A549 (cell line): ENCODE results near the gene ASIC2. TPM values are rescaled to one million over a fixed set of nuclear protein-coding genes. Genes with fewer than 3 reads are reported as not detected.
A peak's percentile ranks its signal among the peaks of the same experiment; 100 is the strongest.

Source experiments
- ATAC-seq, 2 experiments: fragments of 200-7000 bp in 1 of 2; fragments of >200 bp in 1 of 2; cut with Nextera tagmentation in 1 of 2; cut with Tn5 transposase in 1 of 2; 3 replicates each; pipeline versions ENCODE4 v1.8.0 to v1.9.1; 2018 to 2020; ENCODE audit warnings: mild to moderate bottlenecking in 1 of 2, moderate library complexity in 1 of 2
- CTCF ChIA-PET: fragments of 300-600 bp; sonication (Branson Sonifier 250); formaldehyde crosslinking; extraction: SDS; loops from one replicate; lab custom pipeline; 2021; ENCODE audit warnings: antibody characterized with exemption, inconsistent platforms; lab: Yijun Ruan, JAX
- POLR2A ChIA-PET: fragments of 350-600 bp; formaldehyde crosslinking; extraction: SDS; loops from one replicate; lab custom pipeline; 2021; ENCODE audit warnings: antibody characterized with exemption, inconsistent platforms; lab: Yijun Ruan, JAX
- DNase-seq, 2 experiments: peaks; one replicate each; pipeline versions ENCODE4 v3.0.0 to v3.0.0-alpha.2; 2011 to 2016; ENCODE audit warnings: low read depth in 1 of 2, low spot score in 1 of 2
- FAIRE-seq: peaks from 2 replicates; lab custom pipeline; 2011; peaks lifted over from hg19 to GRCh38; lab: Jason Lieb, UNC
- H3K27ac ChIP-seq, 2 experiments: fragments of >200 bp; sonication (Bioruptor Twin); formaldehyde crosslinking; 3 replicates each; pipeline ENCODE4 v1.5.1; 2016 to 2017
- H3K4me1 ChIP-seq: fragments of >200 bp; sonication (Bioruptor Twin); formaldehyde crosslinking; 3 replicates; pipeline ENCODE4 v1.6.1; 2016
- H3K4me2 ChIP-seq: fragments of >200 bp; sonication (Bioruptor Twin); formaldehyde crosslinking; 3 replicates; pipeline ENCODE4 v1.6.1; 2016
- H3K4me3 ChIP-seq: fragments of >200 bp; sonication (Bioruptor Twin); formaldehyde crosslinking; 3 replicates; pipeline ENCODE4 v1.5.1; 2016
- H3K9me3 ChIP-seq: fragments of >200 bp; sonication (Bioruptor Twin); formaldehyde crosslinking; 3 replicates; pipeline ENCODE4 v1.6.1; 2016
- BCL3 ChIP-seq: fragments of >200 bp; sonication (Bioruptor Twin); formaldehyde crosslinking; IDR thresholded peaks from 3 replicates; pipeline ENCODE4 v1.6.1; 2016
- CBX8 ChIP-seq: fragments of 200-600 bp; sonication (generic); IDR thresholded peaks from 2 replicates; pipeline ENCODE4 v1.6.1; 2016
- CHD2 ChIP-seq: fragments of 150-350 bp; IDR thresholded peaks from 2 replicates; pipeline ENCODE4 v1.6.1; 2014; ENCODE audit warnings: low read length; ENCODE audit not compliant: partially characterized antibody
- FOSB ChIP-seq: fragments of 250-450 bp; sonication (Bioruptor Pico); IDR thresholded peaks from 2 replicates; pipeline ENCODE4 v1.5.0; 2020; ENCODE audit warnings: mild to moderate bottlenecking, moderate library complexity
- FOSL2 ChIP-seq, 2 experiments: fragments of 450-650 bp in 1 of 2; fragments of >200 bp in 1 of 2; sonication (Bioruptor Twin) in 1 of 2; formaldehyde crosslinking; IDR thresholded peaks; 2 replicates each; pipeline versions ENCODE4 v1.5.0 to v1.6.1; 2016 to 2020; ENCODE audit warnings: mild to moderate bottlenecking in 1 of 2, moderate library complexity in 1 of 2
- HDAC2 ChIP-seq: fragments of 200-600 bp; sonication (generic); IDR thresholded peaks from 2 replicates; pipeline ENCODE4 v1.6.1; 2016
- HES2 ChIP-seq: fragments of >200 bp; sonication (Bioruptor Twin); formaldehyde crosslinking; IDR thresholded peaks from 2 replicates; pipeline ENCODE4 v1.6.1; 2016
- MAFK ChIP-seq: fragments of 450-650 bp; IDR thresholded peaks from 2 replicates; pipeline ENCODE4 v1.6.1; 2014; ENCODE audit not compliant: partially characterized antibody
- MAZ ChIP-seq: fragments of 150-350 bp; IDR thresholded peaks from 2 replicates; pipeline ENCODE4 v1.6.1; 2014; ENCODE audit warnings: antibody characterized with exemption, low read depth, low read length, borderline replicate concordance
- PHF8 ChIP-seq: fragments of 200-600 bp; sonication (generic); IDR thresholded peaks from 2 replicates; pipeline ENCODE4 v1.6.1; 2016; ENCODE audit warnings: low read depth, mild to moderate bottlenecking, antibody characterized with exemption, moderate library complexity, borderline replicate concordance
- POLR2A ChIP-seq: IDR thresholded peaks from 2 replicates; pipeline ENCODE4 v1.6.1; 2012; ENCODE audit warnings: mild to moderate bottlenecking, low read length
- REST ChIP-seq: fragments of 200-600 bp; sonication (generic); IDR thresholded peaks from 2 replicates; pipeline ENCODE4 v1.6.1; 2016; ENCODE audit warnings: antibody characterized with exemption, mild to moderate bottlenecking, moderate library complexity
- RFX5 ChIP-seq: fragments of 450-650 bp; IDR thresholded peaks from 2 replicates; pipeline ENCODE4 v1.7.1; 2014; ENCODE audit warnings: antibody characterized with exemption, mild to moderate bottlenecking, moderate library complexity
- ZC3H11A ChIP-seq: fragments of 450-650 bp; IDR thresholded peaks from 2 replicates; pipeline ENCODE4 v1.6.1; 2014; ENCODE audit warnings: antibody characterized with exemption, mild to moderate bottlenecking
- WGBS: methylation state at CpG from one replicate; pipeline ENCODE4 v1.1.6; 2017; ENCODE audit errors: missing lambda C conversion rate; 5-methylcytosine and 5-hydroxymethylcytosine counted together
- polyA plus RNA-seq, 4 experiments: library from polyadenylated mRNA; depleted of rRNA in 3 of 4; stranded (reverse); fragments of >200 nt; fragmentation: RNase III in 1 of 4; extraction: RNeasy Plus Mini Kit Qiagen cat#74134 plus additional on column Dnase treatment in 1 of 4; gene quantifications; 2 replicates in 3 of 4; 3 replicates in 1 of 4; pipeline ENCODE4 v1.2.3, GENCODE V29; 2011 to 2017

Gene ASIC2
- polyA plus RNA-seq, 2 of the 4 experiments (the other 2 are of a cell fraction) = 1.5 to 1.9 TPM

- POLR2A ChIA-PET = no interaction called here
- ATAC-seq = peak; percentile 57 to 68; a peak in 5 of 6 replicates
Observed at GRCh38 chr17:33072421-33073161, 220.5 kb downstream of the ASIC2 start.

DNA sequence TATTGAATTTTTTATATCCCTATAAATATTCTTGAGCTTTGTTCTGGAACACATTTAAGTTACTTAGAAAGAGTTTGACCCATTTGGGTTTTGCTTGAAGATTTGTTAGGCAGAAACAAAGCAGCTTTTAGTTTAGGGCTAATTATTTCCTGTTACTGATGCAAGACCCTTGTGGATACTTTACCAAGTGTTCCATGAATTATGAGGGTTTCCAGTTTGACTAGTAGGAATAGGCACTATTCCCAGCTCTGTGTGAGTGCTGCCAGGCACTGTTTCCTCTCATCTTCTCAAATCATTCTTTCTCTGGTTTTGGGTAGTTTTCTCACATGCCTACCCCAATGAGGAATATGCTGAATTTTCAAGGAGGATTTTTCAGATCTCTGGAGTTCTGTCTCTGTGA is 221.4 kb downstream of the ASIC2 start:
- Histone ChIP-seq H3K4me3 (no peak overlapping the region), H3K9me3 (peaks cover 5% of the 10 kb centered on the region; the same call in 1 of the 3 replicates), H3K27ac (no peak overlapping the region), H3K4me1 (peaks cover 6% of the 10 kb centered on the region; the same call in 1 of the 3 replicates), H3K4me2 (no peak overlapping the region)
- DNase-seq = no peak
- POLR2A ChIA-PET = no interaction called here
- no peak for TF ChIP-seq CBX8
- no peak for TF ChIP-seq POLR2A
- ATAC-seq = no peak
- CTCF ChIA-PET = no interaction called here
- no peak for FAIRE-seq

More at GRCh38 chr17:33072421-33073161, 220.5 kb downstream of the ASIC2 start:
- TF ChIP-seq FOSL2 (IDR thresholded peaks at IDR 0.05) = 0 out of 2 replicates have a peak, but pooled peaks have one; percentile 15
- peak; percentile 24; the same call in 1 of the 2 replicates for TF ChIP-seq FOSL2 (CRISPR knock-in tag; IDR thresholded peaks at IDR 0.05)
- TF ChIP-seq HES2 = no peak
- TF ChIP-seq HDAC2 = no peak
- CTCF ChIA-PET = interaction anchor here (0.7 to 3.0 kb wide), 3 partner anchors 23 to 69 kb away, joined by 3 to 14 read pairs (median 3); no protein-coding TSS in a partner anchor
- Histone ChIP-seq H3K4me2 (0 out of 3 replicates have a peak overlapping the region, but pooled peaks have one; percentile 3), H3K4me1 (peaks cover 6% of the 10 kb centered on the region; the same call in 1 of the 3 replicates), H3K4me3 (no peak overlapping the region), H3K9me3 (peaks cover 5% of the 10 kb centered on the region; the same call in 1 of the 3 replicates), H3K27ac (no peak overlapping the region)
- WGBS = 49% methylated on average over 12 of the region's 12 CpGs
- FAIRE-seq (no peak), DNase-seq (peak in 1 of 2 experiments; percentile 50)

- 93% methylated on average over 2 of the region's 2 CpGs for WGBS
- ATAC-seq (no peak), FAIRE-seq (no peak), DNase-seq (no peak)
- H3K4me1 ChIP-seq = peaks cover 17% of the 10 kb centered on the region
- no peak overlapping the region for H3K4me2 ChIP-seq
- CTCF ChIA-PET = interaction anchor here (1.0 to 1.2 kb wide), 4 partner anchors 8 to 61 kb away, joined by 3 to 5 read pairs (median 4); no protein-coding TSS in a partner anchor
- H3K4me3 ChIP-seq = no peak overlapping the region
- no peak for TF ChIP-seq MAZ
- no peak for TF ChIP-seq POLR2A
- no peak for TF ChIP-seq RFX5
- no peak for TF ChIP-seq FOSB (CRISPR knock-in tag)
- TF ChIP-seq PHF8 = no peak
- no peak for TF ChIP-seq CHD2
- TF ChIP-seq REST = no peak
- no peak for TF ChIP-seq MAFK
- TF ChIP-seq FOSL2 (IDR thresholded peaks at IDR 0.05) = no peak
- no peak for TF ChIP-seq FOSL2 (CRISPR knock-in tag; IDR thresholded peaks at IDR 0.05)
- TF ChIP-seq ZC3H11A = no peak
- no peak for TF ChIP-seq BCL3
- no peaks in the 10 kb centered on the region for H3K9me3 ChIP-seq
- H3K27ac ChIP-seq = no peak overlapping the region
- POLR2A ChIA-PET = no interaction called here
Observed at GRCh38 chr17:33057564-33057963, 235.5 kb downstream of the ASIC2 start.
